Fibroblast of lung (primary cell): Measurements from ENCODE around the gene MRPS5. TPM values are rescaled to one million over a fixed set of nuclear protein-coding genes. Genes with fewer than 3 reads are reported as not detected.

Experiments used
- DNase-seq, 2 donors: peaks; one replicate each; pipeline versions ENCODE4 v3.0.0 to v3.0.0-alpha.2; 2010; ENCODE audit warnings: low read depth in 2 of 2
- H2AFZ ChIP-seq: 2 replicates; pipeline ENCODE4 v1.5.1; 2012; ENCODE audit warnings: low read length, control low read depth, inconsistent platforms
- H3K27ac ChIP-seq: 2 replicates; pipeline ENCODE4 v1.5.1; 2011; ENCODE audit warnings: low read length, control low read depth; ENCODE audit not compliant: insufficient read depth
- H3K27me3 ChIP-seq: 2 replicates; pipeline ENCODE4 v1.5.1; 2011; ENCODE audit warnings: mild to moderate bottlenecking, low read length; ENCODE audit not compliant: control insufficient read depth, insufficient read depth
- H3K36me3 ChIP-seq: 2 replicates; pipeline ENCODE4 v1.5.1; 2011; ENCODE audit warnings: low read length; ENCODE audit not compliant: control insufficient read depth, insufficient read depth
- H3K4me1 ChIP-seq: 2 replicates; pipeline ENCODE4 v1.5.1; 2011; ENCODE audit warnings: low read length; ENCODE audit not compliant: control insufficient read depth, insufficient read depth; ENCODE audit errors: extremely low read depth
- H3K4me2 ChIP-seq: 2 replicates; pipeline ENCODE4 v1.5.1; 2011; ENCODE audit warnings: low read length, control low read depth; ENCODE audit not compliant: insufficient read depth; ENCODE audit errors: extremely low read depth
- H3K4me3 ChIP-seq, 4 experiments: fragments of 200-600 bp in 1 of 4; sonication (generic) in 1 of 4; replicated peaks in 1 of 4; 2 replicates each; pipeline ENCODE4 v1.5.1; 2011 to 2016; ENCODE audit warnings: low read length in 4 of 4, low read depth in 3 of 4, mild to moderate bottlenecking in 3 of 4, control low read depth in 2 of 4, inconsistent platforms in 1 of 4, mixed read lengths in 1 of 4; ENCODE audit not compliant: insufficient read depth in 1 of 4; ENCODE audit errors: control extremely low read depth in 1 of 4
- H3K79me2 ChIP-seq: 2 replicates; pipeline ENCODE4 v1.5.1; 2012; ENCODE audit warnings: mild to moderate bottlenecking, low read length, inconsistent platforms; ENCODE audit not compliant: control insufficient read depth, insufficient read depth
- H3K9ac ChIP-seq: 2 replicates; pipeline ENCODE4 v1.5.1; 2011; ENCODE audit warnings: mild to moderate bottlenecking, low read length, control low read depth; ENCODE audit not compliant: insufficient read depth
- H3K9me3 ChIP-seq: 2 replicates; pipeline ENCODE4 v1.5.1; 2012; ENCODE audit warnings: low read depth, low read length; ENCODE audit not compliant: control insufficient read depth, insufficient read depth
- H4K20me1 ChIP-seq: 2 replicates; pipeline ENCODE4 v1.5.1; 2011; ENCODE audit warnings: low read length; ENCODE audit not compliant: control insufficient read depth, insufficient read depth; ENCODE audit errors: extremely low read depth
- CTCF ChIP-seq, 2 donors: IDR thresholded peaks in 1 of 2; conservative IDR thresholded peaks in 1 of 2; 1 replicate in 1 of 2; 2 replicates in 1 of 2; pipeline ENCODE4 v1.5.1; 2011 to 2012; ENCODE audit warnings: low read length in 2 of 2, control low read depth in 1 of 2, inconsistent platforms in 1 of 2, low read depth in 1 of 2, mild to moderate bottlenecking in 1 of 2
- EZH2 ChIP-seq: IDR thresholded peaks from 2 replicates; pipeline ENCODE4 v1.5.1; 2012; ENCODE audit warnings: low read length, control low read depth, mild to moderate bottlenecking; ENCODE audit errors: missing control alignments
- polyA plus RNA-seq, 2 donors: library from polyadenylated mRNA; depleted of rRNA in 1 of 2; stranded (reverse) in 1 of 2; unstranded in 1 of 2; fragments of >200 nt; gene quantifications; 2 replicates each; pipeline ENCODE4 v1.2.1, GENCODE V29; 2011 to 2012; ENCODE audit warnings: missing spikeins in 1 of 2
- total RNA-seq: library from RNA; depleted of rRNA; stranded (reverse); fragments of >200 nt; gene quantifications from 2 replicates; pipeline ENCODE4 v1.2.1, GENCODE V29; 2014

Gene MRPS5
- total and polyA plus RNA-seq, 2 donors (not counting 1 experiment from before 2014, with no cell fraction given) = 46.2 to 61.1 TPM

GRCh38 chr2:95071856-95072255 lies 49.8 kb downstream of the MRPS5 start:
- H4K20me1 ChIP-seq = no peaks in the 10 kb centered on the region
- no peak for DNase-seq
- no peaks in the 10 kb centered on the region for H3K9me3 ChIP-seq
- no peaks in the 10 kb centered on the region for H3K36me3 ChIP-seq
- no peaks in the 10 kb centered on the region for H3K27me3 ChIP-seq
- no peak overlapping the region for H3K9ac ChIP-seq
- no peaks in the 10 kb centered on the region for H3K4me1 ChIP-seq
- TF ChIP-seq CTCF (conservative IDR thresholded peaks at IDR 0.05 in 1 of 2, IDR thresholded peaks at IDR 0.05 in 1 of 2; ENCODE audit: low read depth in 1 of 2, low read length in 2 of 2) = no peak
- TF ChIP-seq EZH2 = no peak
- no peak overlapping the region for H3K4me3 ChIP-seq
- H3K79me2 ChIP-seq = no peaks in the 10 kb centered on the region
- H3K4me2 ChIP-seq = no peak overlapping the region
- H2AFZ ChIP-seq = no peak overlapping the region
- H3K27ac ChIP-seq = no peak overlapping the region

- H3K4me2 ChIP-seq = no peak overlapping the region
- no peak overlapping the region for H2AFZ ChIP-seq
- DNase-seq = no peak
- no peaks in the 10 kb centered on the region for H3K36me3 ChIP-seq
- no peaks in the 10 kb centered on the region for H3K27me3 ChIP-seq
- no peaks in the 10 kb centered on the region for H3K79me2 ChIP-seq
- H3K4me1 ChIP-seq = no peaks in the 10 kb centered on the region
- TF ChIP-seq CTCF (conservative IDR thresholded peaks at IDR 0.05 in 1 of 2, IDR thresholded peaks at IDR 0.05 in 1 of 2; ENCODE audit: low read depth in 1 of 2, low read length in 2 of 2) (no peak), EZH2 (no peak)
- H3K9me3 ChIP-seq = no peaks in the 10 kb centered on the region
- no peaks in the 10 kb centered on the region for H4K20me1 ChIP-seq
- H3K27ac ChIP-seq = no peak overlapping the region
- H3K4me3 ChIP-seq = no peak overlapping the region
- H3K9ac ChIP-seq = no peak overlapping the region
Observed at GRCh38 chr2:95069465-95069864, 52.1 kb downstream of the MRPS5 start.

GRCh38 chr2:95068256-95068655 lies 53.4 kb downstream of the MRPS5 start:
- Histone ChIP-seq H3K9ac (no peak overlapping the region), H2AFZ (no peak overlapping the region), H4K20me1 (no peaks in the 10 kb centered on the region), H3K4me3 (no peak overlapping the region), H3K4me1 (no peaks in the 10 kb centered on the region), H3K27ac (no peak overlapping the region), H3K27me3 (no peaks in the 10 kb centered on the region), H3K4me2 (no peak overlapping the region), H3K79me2 (no peaks in the 10 kb centered on the region), H3K9me3 (no peaks in the 10 kb centered on the region), H3K36me3 (no peaks in the 10 kb centered on the region)
- DNase-seq = no peak
- TF ChIP-seq CTCF (conservative IDR thresholded peaks at IDR 0.05 in 1 of 2, IDR thresholded peaks at IDR 0.05 in 1 of 2; ENCODE audit: low read depth in 1 of 2, low read length in 2 of 2) (no peak), EZH2 (no peak)
